NCI-H2107 treated with DMSO at 0.1 percent for 48 hours (cell line): Measurements from ENCODE around the gene MRPS2.
"Not testable (repeated sequence)": the region's sequence is repeated elsewhere in the genome, so short reads cannot be mapped to it uniquely, and the experiment has no call there.

Source experiments
- DNase-seq: peaks from one replicate; lab custom pipeline; 2025; ENCODE audit not compliant: unreplicated experiment; lab: John Stamatoyannopoulos, UW

Gene MRPS2

GRCh38 chr9:135499326-135500070, 984 bp upstream of the MRPS2 start:
- peak; percentile 28 for DNase-seq

DNA sequence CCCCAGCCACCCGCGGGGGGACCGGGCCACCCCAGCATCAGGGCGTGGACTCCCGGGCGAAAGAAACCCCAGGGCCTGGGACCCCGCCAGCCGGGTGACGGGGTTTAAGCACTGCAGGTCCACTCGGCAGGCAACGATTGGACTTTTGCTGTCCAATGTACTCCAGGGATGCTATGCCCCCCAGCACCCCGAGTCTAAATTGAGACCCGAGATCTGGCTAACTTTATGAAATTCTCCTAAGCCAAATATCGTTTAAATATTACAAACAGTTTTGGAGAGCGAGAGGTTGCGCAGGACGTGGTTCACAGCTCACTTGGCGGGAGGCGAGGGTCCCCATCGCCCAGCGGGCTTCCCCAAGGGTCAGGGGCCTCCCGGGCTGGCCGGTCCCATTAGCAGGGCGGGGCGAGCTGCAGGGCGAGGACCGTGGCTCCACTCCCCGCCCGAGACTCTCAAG, 384 bp upstream of the MRPS2 start:
- no peak for DNase-seq

DNA sequence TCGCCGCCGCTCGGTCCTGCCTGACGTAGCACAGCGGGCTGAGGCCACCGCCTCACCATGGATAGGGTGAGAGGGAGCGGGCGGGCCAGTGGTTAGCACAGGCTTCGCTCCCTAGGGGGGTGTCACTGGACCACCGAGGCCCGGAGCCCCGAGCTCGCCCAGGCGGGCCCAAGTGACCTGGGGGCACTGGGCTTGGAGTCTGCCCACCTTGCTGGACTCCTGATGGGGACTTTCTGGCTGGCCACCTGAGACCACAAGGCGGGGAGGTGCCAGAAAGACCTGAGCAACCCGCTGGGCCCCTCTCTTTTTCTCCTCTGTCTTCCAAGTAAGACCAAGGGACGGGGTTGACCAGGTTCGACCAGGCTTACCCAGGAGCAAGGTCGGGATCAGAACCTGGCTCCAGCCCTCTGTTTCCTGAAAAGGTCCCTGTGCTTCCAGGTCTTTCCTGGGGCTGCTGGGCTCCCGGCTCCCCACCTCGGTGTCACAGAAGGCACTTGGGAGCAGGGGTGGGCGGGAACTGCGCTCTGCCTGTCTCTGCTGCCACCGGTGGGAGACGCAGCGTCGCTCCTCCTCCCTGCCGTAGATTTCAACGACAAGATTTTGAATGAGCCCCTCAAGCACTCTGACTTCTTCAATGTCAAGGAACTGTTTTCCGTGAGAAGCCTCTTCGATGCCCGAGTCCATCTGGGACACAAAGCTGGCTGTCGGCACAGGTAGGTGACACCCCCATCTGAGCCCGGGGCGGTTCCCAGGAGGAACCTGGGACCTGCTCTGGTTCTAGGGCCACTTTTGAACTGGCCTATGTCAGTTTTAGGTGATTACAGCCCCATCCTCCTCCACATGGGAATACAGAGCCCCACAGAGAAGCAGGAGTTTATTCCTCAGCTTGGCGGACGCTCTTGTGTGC, 1.0 kb downstream of the MRPS2 start:
- no peak for DNase-seq

DNA sequence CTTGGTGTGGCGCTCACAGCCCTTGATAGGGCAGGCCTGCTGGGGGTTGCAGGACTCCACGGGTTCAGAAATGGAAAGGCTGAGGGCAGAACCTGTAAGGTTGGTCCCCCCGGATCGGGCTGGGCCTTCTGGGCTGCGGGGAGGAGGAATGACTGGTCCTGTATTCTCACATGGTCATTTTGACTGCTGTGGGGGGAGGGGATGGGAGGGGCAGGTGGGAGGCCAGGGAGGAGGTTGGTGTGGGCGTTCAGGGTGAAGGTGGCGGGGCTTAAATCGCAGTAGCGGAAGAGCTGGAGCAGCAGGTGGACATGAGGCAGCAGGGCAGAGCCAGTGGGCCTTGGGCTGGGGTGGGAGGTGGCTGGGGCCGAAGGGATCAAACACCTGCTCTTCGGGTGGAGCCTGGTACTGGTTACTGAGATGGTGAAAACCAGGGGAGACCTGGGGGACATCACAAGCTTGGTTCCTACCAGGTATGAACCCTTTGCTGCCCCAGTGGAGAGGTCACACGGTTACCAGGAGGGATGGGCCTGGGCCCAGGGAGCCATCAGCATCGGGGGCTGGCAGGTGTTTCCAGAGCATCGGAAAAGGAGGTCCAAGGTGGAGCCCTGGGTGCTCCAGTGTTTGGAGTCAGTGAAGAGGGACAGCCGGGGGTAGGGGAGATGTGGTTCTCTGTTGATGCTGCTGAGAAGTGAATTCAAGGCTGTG, 1.8 kb downstream of the MRPS2 start:
- DNase-seq = no peak

GRCh38 chr9:135502873-135503321, 2.4 kb downstream of the MRPS2 start:
- DNase-seq = no peak

DNA sequence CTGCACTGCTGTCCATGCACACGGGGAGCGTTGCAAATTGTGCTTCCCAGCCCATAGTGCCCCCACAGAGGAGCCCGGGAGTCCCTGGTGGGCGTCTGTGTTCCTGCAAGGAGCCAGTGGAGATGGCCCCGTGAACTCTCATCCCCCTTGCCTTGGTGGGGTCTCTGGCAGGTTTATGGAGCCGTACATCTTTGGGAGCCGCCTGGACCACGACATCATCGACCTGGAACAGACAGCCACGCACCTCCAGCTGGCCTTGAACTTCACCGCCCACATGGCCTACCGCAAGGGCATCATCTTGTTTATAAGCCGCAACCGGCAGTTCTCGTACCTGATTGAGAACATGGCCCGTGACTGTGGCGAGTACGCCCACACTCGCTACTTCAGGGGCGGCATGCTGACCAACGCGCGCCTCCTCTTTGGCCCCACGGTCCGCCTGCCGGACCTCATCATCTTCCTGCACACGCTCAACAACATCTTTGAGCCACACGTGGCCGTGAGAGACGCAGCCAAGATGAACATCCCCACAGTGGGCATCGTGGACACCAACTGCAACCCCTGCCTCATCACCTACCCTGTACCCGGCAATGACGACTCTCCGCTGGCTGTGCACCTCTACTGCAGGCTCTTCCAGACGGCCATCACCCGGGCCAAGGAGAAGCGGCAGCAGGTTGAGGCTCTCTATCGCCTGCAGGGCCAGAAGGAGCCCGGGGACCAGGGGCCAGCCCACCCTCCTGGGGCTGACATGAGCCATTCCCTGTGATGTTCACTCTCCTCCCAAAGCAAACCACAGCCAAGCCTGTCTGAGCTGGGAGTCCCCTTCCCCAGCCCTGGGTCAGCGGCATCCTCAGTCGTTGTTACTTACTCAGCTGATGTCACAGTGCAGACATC, 3.1 kb downstream of the MRPS2 start:
- DNase-seq = no peak

GRCh38 chr9:135504262-135505243, 4.1 kb downstream of the MRPS2 start:
- peak; percentile 4 for DNase-seq

DNA sequence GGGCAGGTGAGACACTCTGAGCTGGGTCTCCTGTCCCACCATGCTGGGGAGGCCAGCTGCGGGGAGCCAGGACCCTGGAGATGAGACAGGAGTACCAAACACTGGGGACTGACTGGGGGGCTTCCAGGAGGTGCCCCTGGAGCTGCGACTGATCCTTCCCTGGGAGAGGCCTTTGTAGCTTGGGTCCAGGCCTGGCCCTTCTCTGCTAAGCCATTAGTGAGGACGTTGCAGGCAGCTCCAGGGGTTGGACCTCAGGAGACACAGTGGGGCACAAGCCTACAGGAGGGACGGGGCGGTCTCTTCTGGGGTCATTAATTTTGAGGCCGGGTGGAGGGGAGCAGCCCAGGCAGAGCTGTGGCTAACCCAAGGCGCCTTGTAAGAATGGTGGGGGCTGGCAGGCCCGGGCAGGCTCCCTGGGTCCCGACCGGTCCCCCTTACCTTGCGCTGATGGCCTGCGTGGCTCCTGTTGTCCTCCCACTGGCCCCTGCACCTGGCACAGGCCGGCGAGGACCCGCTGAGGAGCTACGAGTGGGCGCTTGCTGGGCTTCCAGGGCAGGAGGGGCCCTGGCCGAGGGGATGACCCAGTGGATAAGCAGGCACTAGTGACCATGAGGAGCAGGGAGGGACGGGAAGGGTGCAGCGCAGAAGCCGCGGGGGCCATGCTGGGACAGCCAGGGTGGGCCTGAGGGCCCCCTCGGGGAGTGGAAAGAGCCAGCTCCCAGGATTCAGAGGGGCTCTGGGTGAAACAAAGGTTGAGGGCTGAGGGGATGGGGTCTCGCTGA, 5.1 kb downstream of the MRPS2 start:
- no peak for DNase-seq

GRCh38 chr9:135506327-135507103, 6.0 kb downstream of the MRPS2 start:
- DNase-seq = no peak

DNA sequence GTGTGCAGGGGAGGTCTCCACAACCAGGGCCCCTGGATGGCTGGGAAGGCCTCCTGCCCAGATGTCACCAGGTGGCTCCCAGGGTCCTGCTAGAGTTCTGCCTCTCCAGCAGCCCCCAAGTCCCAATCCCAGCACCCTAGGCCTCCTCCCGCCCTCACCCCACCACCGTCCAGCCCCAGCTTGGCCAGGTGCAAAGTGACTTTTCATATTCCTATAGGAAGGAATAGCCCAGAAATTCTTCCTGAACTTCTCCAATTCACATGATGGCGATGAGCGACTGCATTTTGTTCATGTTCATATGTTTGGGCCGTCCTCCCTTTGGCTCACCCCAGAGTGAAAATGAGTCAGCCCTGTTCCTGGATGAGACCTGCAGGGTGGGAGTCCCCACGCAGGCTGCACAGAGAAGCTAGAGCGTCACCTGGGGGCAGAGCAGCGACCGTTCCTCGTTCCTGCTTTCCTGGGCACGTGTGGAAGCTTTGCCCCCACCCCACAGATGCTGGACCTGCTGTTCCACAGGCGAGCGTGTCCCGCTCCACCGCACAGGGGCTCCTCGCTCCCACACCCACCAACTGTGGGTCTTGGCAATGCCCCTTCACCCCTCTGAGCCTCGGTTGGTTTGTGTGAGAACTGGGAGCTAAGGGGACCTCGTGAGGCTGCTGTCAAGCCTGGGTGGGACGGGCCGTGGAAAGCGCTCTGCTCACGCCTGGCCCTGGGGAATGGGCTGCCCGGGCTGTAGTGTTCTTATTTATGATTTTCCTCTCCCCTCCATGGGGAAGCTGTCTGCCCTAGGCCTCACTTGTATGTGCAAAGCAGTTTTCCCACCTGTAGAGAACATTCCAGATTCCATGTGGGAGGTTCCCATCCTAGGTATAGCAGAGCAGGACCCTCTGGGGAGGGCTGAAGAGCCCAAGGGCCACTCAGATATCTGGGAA, 6.9 kb downstream of the MRPS2 start:
- DNase-seq = no peak

DNA sequence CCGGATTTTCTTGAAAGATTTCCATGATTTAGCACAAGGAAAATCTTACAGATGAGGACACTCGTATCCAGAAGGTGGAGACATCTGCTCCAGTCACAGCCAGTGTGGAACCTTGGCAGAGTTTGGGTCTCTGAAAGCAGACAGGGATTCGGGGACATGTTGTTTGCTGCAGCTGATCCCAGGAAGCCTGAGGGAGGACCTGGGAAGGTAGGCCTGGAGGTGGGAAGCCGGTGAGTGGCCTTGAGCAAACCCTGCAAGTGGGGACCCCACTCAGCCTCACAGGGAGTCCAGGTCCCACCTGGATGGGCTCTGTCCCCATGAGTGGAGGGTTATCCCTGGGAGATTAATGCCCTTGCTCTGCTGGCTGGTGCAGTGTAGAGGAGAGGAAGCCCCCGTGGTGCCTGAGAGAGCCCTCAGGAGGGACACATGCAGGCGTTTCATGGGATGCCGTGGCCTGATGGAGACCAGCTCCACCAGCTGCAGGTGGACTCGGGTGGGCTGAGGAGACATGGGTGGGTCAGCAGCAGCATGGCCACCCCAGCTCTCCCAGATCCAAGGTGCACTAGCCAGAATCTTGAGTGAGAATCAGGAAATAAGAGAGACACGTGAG, 7.8 kb downstream of the MRPS2 start:
- DNase-seq = no peak

- DNase-seq = no peak
These were observed 9.0 kb downstream of the MRPS2 start for GRCh38 chr9:135509458-135509857.

GRCh38 chr9:135512241-135512603, 11.7 kb downstream of the MRPS2 start:
- DNase-seq = no peak

DNA sequence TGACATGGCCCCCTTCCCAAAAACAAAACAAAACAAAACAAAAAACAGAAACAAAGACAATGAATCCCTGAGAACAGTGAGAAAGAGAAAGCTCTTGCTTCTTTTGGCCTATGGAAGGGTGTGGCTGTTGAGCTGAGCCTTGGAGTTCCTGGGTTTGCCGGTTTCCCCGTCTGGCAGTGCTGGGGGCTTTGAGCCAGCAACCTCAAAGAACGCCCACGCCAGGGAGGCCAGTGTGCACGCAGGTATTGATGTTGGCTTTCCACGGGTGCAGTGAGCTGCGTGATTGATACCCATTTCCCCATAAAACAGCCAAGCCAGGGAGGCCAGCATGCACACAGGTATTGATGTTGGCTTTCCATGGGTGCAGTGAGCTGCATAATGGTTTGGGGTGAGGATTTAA, 12.4 kb downstream of the MRPS2 start:
- no peak for DNase-seq

- DNase-seq = no peak
These were observed 12.9 kb downstream of the MRPS2 start for GRCh38 chr9:135513351-135513846.

DNA sequence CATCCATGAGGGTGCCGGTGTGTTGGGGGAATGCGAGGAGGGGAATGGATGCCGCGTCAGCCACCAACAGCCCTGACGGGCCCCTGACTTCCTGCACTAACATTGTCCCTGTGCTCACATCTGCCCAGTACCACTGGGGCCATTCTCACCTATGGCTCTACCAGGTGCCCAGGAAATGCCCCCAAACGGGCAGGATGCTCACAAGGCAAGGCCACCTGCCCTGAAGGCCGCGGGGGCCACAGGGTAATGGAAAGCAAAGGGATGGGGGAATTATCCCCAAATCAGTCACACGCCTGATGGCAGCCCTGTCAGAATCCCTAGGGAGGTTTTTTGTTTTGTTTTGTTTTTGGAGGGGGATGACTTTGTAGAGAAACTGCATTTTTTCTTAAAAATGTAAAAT, 13.4 kb downstream of the MRPS2 start:
- not testable (repeated sequence) for DNase-seq
